KBM-7 (cell line): Measurements from ENCODE around the gene HTT.
"Not testable (repeated sequence)": the region's sequence is repeated elsewhere in the genome, so short reads cannot be mapped to it uniquely, and the experiment has no call there.

Source experiments
- DNase-seq: peaks from one replicate; pipeline ENCODE4 v3.0.0-alpha.2; 2015
- in situ Hi-C: fragments of 300-500 bp; cut with MboI; formaldehyde crosslinking; loops from 2 replicates; pipeline ENCODE4 v1.14.3; 2020; ENCODE audit warnings: low sequenced_read_pairs, low pct_unique_long_range_greater_than_20kb, mixed read lengths

The HTT gene

DNA sequence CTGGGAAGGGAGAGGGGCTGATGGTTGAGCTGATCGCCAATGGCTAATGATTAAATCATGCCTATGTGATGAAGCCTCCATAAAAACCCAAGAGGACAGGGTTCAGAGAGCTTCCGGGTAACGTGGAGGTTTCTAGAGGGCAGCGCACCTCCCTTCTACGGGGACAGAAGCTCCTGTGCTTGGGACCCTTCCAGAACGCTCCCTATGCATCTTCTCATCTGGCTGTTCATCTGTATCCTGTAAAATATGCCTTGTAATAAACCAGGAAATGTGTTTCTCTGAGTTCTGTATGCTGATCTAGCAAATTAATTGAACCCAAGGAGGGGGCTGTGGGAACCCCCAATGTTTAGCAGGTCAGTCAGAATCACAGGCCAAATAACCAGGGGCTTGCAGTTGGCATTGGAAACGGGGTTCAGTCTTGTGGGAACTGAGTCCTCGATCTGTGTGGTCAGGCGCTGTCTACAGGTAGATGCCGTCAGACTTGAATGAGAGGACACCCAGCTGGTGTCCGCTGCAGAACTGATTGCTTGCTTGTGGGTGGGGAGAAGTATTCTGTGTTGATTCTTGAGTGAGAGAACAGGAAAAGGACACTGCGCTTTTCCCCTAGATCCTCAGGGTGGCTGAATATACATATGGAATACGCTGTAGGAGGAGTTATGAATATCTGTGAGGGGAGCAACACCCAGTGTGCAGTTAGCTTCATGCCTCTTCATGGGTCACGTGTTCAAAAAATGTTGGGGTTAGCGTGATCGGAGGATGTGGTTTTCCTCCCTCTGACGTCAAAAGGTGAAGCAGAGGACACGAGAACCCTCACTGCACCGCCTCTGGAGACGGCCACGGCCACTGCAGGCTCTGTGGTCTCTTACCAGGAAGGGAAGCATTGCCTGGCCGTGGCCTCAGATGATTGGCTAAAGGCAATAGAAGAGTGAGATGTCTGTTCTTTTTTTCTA, 29.3 kb upstream of the HTT start:
- peak; percentile 56 for DNase-seq
- in situ Hi-C loops, result no loop called here

DNA sequence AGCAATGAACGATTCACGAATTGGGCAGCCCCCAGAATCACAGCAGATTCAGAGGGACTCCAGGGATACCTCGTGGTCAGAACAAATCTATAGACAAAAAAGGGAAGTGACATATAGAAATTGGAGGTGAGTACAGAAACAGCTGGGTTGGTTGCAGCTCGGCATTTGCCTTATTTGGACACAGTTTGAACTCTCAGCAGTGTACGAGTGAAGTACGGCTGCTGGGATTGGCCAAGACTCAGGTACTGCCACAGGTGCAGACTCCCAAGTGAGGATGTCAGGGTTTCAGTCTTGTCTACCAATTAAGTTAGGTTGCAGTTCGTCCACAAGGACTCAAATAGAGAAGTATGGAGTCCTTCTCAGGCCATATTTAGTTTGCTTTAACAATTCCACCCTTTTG, 28.3 kb upstream of the HTT start:
- in situ Hi-C loops, result no loop called here
- peak; percentile 52 for DNase-seq

DNA sequence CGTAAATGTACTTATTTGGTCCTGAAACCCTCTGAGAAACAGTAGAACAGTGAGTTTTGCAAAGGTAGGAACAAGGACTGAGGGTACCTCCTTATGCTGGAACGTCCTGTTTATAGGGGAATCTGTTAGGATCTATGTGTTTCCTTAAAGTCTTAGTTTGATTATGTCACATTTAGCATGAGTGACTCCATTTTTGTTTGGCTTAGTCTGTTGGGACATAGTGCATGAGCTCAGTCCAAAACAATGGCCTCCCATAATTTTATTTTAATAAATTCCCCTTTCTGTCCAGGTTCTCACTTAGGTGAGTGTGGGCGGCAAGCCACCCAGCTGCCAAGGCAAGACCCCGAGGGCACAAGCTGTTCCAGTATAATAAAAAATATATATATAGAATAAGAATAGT, 27.9 kb upstream of the HTT start:
- DNase-seq, result no peak
- in situ Hi-C loops, result no loop called here

DNA sequence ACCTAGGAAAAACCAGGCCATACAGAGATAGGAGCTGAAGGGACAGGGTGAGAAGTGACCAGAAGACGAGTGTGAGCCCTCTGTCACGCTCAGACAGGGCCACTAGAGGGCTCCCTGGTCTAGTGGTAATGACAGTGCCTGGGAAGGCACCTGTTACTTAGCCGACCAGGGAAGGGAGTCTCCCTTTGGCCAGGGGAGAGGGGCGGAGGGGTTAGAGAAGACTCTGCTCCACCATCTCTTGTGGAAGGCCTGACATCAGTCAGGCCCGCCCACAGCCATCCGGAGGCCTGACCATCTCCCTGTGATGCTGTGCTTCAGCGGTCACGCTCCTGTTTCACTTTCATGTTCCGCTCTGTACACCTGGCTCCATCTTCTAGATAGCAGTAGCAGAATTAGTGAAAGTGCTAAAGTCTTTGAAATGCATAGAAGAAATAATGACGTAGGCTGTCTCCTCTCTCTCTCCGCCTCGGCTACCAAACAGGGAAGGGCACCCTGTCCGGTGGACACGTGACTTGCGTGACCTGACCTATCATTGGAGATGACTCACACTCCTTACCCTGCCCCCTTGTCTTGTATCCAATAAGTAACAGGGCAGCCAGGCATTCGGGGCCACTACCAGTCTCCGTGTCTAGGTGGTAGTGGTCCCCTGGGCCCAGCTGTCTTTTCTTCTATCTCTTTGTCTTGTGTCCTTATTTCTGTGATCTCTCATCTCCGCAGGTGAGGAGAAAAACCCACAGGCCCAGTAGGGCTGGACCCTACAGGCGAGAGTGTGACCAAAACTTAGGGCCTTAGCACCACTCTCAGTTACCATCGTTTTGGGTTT, 26.8 kb upstream of the HTT start:
- DNase-seq, result peak; percentile 78
- in situ Hi-C loops, result no loop called here

DNA sequence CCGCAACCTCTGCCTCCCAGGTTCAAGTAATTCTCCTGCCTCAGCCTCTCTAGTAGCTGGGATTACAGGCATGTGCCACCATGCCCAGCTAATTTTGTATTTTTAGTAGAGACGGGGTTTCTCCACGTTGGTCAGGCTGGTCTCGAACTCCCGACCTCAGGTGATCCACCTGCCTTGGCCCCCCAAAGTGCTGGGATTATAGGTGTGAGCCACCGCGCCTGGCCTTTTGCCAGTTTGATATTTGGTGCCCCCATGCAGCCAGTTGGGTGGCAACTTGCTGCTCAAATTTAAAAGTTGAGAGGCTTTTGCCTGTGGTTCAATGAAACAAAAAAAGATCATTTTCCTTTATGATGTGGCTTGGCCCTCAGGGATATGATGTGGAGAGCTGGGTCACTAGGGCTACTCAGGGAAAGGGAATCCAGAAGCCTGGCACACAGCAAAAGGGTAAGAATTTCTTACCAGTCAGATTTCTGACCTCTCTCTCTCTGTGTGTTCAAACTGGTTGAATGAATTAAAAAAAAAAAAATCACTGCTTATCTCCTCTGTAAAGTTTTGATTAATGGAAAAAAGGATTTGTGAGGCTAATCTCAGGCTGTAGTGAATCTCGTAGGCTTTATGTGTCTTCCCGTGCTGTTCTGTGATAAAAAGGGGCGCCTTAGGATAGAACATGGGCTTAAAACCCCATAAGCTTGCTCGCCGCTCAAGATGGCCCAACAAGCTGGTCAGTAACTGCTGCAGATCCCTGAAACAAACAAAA, 23.2 kb upstream of the HTT start:
- in situ Hi-C loops, DNase-seq: not testable (repeated sequence)

DNA sequence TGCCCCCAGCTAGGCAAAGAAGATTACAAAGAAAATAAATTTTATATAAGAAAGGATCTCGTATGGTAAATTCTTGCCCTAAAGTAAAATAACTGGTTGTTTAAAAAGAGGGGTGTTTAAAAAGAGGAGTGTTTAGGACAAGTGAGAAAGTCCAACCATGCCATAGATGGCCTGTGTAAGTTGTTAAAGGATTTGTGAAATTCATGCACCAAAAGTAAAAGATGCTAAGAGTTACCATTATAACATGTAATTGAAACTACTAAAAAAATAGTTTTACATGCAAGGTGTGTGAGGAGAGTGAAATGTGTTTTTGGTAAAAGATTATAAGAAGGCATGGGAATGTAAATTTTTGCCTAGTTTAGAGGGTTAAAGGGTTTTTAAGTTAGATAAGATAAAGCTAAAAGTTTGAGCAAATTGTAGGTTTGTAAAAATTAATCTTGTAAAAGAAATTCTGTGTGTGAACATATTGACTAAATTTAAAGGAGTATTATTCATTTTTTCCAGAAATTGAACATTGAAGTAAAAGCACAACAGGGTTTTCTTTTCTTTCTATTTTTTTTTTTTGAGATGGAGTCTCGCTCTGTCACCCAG, 20.2 kb upstream of the HTT start:
- in situ Hi-C loops, result no loop called here

DNA sequence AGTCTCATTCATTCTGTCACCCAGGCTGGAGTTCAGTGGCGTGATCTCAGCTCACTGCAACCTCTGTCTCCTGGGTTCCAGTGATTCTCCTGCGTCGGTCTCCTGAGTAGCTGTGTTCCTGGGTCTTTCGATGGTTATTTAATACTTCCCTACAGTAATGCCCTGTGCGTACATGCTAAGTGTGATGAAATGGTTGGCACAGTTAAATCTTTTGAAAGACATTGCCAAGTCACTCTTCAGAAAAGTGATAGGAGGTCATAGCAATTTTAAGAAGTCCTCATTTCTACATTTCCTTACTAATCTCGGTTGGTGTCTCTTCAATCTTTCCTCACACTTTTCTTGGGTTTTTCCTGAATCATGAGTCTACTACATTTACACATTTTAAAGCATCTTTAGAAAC, 14.5 kb upstream of the HTT start:
- in situ Hi-C loops, result no loop called here
- no peak for DNase-seq

More for the DNA sequence above, 20.2 kb upstream of the HTT start:
- DNase-seq, result no peak

DNA sequence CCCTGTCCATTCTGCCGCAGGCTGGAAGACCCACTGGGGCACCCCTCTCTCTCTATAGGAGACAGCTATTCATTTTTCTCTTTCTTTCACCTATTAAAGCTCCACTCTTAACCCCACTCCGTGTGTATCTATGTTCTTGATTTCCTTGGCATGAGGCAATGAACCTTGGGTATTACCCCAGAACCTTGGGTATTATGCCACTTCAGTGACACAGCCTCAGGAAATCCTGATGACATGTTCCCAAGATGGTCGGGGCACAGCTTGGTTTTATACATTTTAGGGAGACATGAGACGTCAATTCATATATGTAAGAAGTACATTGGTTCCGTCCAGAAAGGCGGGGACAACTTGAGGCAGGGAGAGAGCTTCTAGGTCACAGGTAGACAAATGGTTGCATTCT, 13.5 kb upstream of the HTT start:
- in situ Hi-C loops, result no loop called here
- DNase-seq, result no peak

DNA sequence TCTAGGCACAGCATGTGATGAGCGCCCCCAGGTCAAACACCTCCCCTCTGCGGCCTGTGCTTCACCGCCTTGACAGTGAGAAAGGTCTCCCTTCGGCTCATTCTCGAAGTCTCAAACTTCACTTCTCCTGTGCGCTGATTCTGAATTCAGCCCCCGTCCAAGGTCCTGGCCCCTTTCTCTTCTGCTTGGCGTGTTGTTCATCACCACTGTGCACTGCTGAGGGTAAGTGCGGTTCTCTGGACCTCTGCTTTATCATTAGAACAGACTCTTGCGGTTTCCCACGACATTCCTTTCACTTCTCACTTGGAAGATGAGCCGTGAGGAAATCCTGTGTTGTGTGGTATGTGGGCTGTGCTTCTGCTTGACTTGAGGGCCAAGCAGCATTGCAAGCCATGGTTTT, 12.0 kb upstream of the HTT start:
- peak; percentile 95 for DNase-seq
- in situ Hi-C loops, result no loop called here

DNA sequence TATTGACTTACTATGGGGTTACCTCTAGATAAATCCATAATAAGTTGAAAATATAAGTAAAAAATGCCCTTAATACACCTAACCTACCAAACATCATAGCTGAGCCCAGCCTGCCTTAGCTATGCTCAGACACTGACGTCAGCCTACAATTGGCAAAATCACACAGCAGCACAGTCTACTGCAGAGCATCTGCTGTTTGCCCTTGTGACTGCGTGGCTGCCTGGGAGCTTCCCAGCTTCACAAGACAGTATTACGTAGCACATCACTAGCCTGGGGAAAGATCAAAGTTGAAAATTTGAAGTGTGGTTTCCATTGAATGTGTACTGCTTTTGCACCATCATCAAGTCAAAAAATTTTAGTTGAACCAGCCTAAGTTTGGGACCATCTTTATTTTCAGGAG, 8.9 kb upstream of the HTT start:
- in situ Hi-C loops, result no loop called here

DNA sequence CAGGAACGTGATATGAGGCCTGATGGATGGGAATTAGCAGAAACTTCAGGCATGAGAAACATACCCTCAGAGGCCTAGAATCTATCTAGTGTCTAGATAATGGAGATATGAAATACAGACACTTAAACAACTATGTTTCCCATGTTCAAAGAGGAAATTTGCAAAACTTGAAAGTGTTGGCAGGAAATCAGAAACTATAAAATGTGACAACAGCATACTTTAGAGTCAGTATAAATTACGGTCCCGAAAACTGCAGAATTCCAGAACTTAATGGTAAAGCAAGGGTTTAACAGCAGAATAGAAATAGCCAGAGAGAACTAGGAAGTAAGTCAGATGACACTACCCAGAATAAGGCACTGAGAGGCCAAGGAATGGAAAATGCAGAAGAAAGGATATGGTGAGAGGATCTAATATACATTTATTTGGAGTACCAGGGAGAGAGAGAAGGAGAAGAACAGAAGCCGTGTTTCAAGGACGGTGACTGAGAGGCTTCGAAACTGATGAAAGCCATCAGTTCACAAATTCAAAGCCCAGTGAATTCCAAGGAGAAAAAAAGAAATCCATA, 7.6 kb upstream of the HTT start:
- in situ Hi-C loops, result no loop called here
- DNase-seq, result no peak

More for the DNA sequence above, 8.9 kb upstream of the HTT start:
- no peak for DNase-seq

DNA sequence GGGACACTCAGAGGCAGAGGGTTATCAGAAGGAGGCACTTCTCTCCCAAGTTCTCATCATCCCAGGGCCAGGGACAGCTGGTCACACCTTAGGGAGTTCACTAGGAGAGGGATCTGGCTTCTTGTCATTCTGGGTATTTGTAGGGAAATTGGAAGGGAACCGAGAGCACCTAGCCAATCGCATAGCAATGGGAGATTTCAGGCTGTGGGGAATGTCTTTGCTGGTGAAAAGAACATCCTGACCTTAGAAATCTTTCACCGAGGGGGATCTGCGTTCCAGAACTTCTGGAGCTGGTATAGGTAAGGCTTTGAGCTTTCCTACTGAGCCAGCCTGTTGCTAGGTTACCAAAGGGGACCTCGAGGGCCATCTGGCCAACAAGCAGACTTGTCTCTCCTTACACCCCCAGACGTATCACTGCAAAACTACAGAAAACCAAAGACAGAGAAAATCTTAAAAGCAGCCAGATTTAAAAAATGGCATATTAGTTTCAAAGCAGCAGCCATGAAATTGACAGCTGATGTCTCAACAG, 6.9 kb upstream of the HTT start:
- in situ Hi-C loops, result no loop called here
- no peak for DNase-seq

DNA sequence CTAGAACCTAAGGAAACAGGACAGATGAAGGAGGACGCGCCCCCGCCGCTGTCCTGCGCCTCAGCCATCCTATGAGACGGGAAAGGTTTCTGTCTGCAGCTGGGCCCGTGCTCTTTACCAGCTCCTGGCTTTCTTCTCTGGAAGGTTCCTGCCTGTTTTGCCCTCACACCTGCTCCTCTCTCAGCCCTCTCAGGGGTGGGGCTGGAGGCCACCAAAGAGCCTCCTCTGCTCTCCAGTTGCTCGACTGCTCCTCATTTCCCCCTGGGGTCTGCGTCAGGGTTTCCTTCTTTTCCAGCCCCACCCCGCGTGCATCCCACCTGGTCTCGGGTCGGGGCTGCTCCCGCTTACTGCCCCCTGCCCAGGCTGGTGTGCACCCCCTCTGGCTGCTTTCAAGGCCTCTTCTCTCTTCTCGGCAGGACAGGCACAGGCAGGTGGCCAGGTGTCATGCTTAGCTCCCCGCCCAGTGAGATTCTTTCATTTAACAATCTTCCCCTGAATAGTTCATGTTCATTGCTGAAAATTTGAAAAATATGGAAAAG, 4.8 kb upstream of the HTT start:
- in situ Hi-C loops, result no loop called here
- no peak for DNase-seq

DNA sequence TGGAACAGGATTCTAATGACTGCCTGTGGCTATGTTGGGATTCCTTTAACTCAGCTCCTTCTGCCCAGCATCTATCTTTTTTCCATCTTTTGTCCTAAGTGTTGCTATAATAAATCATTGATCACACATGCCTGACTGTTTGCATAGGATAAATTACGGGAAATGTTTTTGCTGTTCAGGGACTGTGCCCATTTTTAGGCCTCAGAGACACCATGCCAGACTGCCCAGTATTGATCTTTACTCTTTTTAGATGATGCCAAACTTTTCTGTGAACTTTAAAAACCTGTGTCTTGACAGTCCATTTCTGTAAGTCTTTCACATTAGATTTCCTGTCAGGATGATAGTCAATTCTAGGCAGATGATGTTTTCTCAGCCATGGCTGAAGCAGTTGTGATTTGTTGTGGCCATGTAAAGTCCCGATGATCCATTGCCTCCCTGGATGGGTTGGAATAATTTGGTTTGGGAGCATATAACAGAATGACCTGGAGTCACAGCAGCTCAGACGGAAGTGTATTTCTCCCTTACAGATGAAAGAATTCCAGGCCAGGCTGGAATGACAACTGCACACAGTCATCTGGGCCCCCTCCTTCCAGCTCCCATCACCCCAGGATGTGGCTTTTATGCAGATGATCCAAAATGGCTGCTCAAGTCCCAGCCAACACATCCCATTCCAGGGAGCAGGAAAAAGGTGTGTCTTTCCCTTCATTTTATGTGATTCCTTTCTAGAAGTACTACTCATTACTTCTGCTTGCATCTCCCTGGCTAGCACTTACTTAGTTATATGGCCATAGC, 3.6 kb upstream of the HTT start:
- DNase-seq, result no peak
- in situ Hi-C loops, result no loop called here

DNA sequence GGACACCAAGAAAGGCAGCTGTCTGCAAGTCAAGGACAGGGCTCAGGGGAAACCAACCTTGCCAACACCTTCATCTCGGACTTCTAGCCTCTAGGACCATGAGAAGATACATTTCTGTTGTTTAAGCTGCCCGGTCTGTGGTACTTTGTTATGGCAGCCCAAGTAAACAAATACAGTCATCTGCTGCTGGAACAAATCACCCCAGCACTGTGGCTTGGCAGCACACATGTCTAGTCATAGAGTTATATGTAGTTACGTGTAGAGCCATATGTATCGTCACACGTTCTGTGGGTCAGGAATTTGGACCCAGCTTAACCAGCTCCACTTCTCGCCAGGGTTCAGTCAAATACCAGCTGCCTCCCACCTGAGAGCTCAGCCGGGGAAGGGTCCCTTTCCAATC, 2.7 kb upstream of the HTT start:
- in situ Hi-C loops, result no loop called here
- DNase-seq, result no peak

DNA sequence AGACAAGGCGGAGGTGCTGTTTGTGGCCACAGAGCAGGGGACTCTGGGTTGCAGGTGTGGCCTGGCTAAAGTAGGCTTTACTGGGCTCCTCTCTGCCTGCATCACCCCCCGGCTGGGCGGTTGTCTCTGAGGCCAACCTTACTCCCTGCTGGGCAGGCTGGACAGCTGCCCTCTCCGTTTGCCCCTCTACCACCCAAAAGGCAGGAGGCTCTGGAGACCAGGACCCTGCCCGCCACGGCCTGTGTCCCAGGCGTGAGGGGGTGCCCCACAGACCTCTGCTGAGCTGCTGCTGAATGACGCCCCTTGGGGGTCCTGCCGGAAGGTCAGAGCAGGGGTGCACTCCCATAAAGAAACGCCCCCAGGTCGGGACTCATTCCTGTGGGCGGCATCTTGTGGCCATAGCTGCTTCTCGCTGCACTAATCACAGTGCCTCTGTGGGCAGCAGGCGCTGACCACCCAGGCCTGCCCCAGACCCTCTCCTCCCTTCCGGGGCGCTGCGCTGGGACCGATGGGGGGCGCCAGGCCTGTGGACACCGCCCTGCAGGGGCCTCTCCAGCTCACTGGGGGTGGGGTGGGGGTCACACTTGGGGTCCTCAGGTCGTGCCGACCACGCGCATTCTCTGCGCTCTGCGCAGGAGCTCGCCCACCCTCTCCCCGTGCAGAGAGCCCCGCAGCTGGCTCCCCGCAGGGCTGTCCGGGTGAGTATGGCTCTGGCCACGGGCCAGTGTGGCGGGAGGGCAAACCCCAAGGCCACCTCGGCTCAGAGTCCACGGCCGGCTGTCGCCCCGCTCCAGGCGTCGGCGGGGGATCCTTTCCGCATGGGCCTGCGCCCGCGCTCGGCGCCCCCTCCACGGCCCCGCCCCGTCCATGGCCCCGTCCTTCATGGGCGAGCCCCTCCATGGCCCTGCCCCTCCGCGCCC, 1.1 kb upstream of the HTT start:
- peak; percentile 41 for DNase-seq
- in situ Hi-C loops, result no loop called here
